Activated T-helper 17 cell treated with anti-CD3 and anti-CD28 coated beads, Interleukin-2, amount 50 U/mL, for 72 hours (primary cell): Measurements from ENCODE around the gene A3GALT2. TPM values are rescaled to one million over a fixed set of nuclear protein-coding genes. Genes with fewer than 3 reads are reported as not detected.

ENCODE experiments used
- ATAC-seq: fragments of 150-1000 bp; cut with Tn5 transposase; replicated peaks from 2 replicates; pipeline ENCODE4 v1.10.0; 2021; ENCODE audit warnings: mild to moderate bottlenecking, moderate library complexity
- H3K27ac Mint-ChIP-seq: one replicate; pipeline ENCODE4 v1.8.0; 2022; ENCODE audit warnings: mixed read lengths
- H3K27me3 Mint-ChIP-seq: one replicate; pipeline ENCODE4 v1.8.0; 2022; ENCODE audit warnings: mixed read lengths
- H3K36me3 Mint-ChIP-seq: one replicate; pipeline ENCODE4 v1.8.0; 2022; ENCODE audit warnings: low read depth, mild to moderate bottlenecking, mixed read lengths
- H3K4me1 Mint-ChIP-seq: one replicate; pipeline ENCODE4 v1.8.0; 2022; ENCODE audit warnings: mixed read lengths
- H3K4me3 Mint-ChIP-seq: one replicate; pipeline ENCODE4 v1.8.0; 2022; ENCODE audit warnings: mild to moderate bottlenecking, mixed read lengths
- H3K9me3 Mint-ChIP-seq: one replicate; pipeline ENCODE4 v1.8.0; 2022; ENCODE audit warnings: mixed read lengths
- total RNA-seq, 2 donors: library from RNA; stranded (reverse); gene quantifications; one replicate each; pipeline ENCODE4 v1.2.3, GENCODE V29; 2022

Gene A3GALT2
- not detected for total RNA-seq

GRCh38 chr1:33320619-33321165 lies at the start of gene A3GALT2:
TSS of gene A3GALT2 (minus strand) at chr1:33321098. CDS start at chr1:33321098, 0 bp downstream.
- Mint-ChIP-seq H3K27ac (no peak within 1 kb of the TSS), H3K36me3 (peaks cover 19% of the 10 kb centered on the region), H3K4me3 (no peak within 1 kb of the TSS), H3K27me3 (no peaks in the 10 kb centered on the region), H3K4me1 (no peaks in the 10 kb centered on the region), H3K9me3 (no peaks in the 10 kb centered on the region)
- no peak for ATAC-seq

- H3K27me3 Mint-ChIP-seq = peaks cover 3% of the 10 kb centered on the region
Measured at GRCh38 chr1:33370301-33370700, 49.4 kb upstream of the A3GALT2 start.

GRCh38 chr1:33369764-33370163 lies 48.9 kb upstream of the A3GALT2 start:
- Mint-ChIP-seq H3K4me3 (no peak overlapping the region), H3K4me1 (no peaks in the 10 kb centered on the region), H3K9me3 (no peaks in the 10 kb centered on the region), H3K27ac (no peak overlapping the region), H3K27me3 (peaks cover 3% of the 10 kb centered on the region), H3K36me3 (no peaks in the 10 kb centered on the region)
- no peak for ATAC-seq

More at GRCh38 chr1:33370301-33370700, 49.4 kb upstream of the A3GALT2 start:
- no peak for ATAC-seq
- H3K4me1 Mint-ChIP-seq = no peaks in the 10 kb centered on the region
- no peaks in the 10 kb centered on the region for H3K9me3 Mint-ChIP-seq
- no peak overlapping the region for H3K27ac Mint-ChIP-seq
- no peak overlapping the region for H3K4me3 Mint-ChIP-seq
- no peaks in the 10 kb centered on the region for H3K36me3 Mint-ChIP-seq

GRCh38 chr1:33369081-33369480 lies 48.2 kb upstream of the A3GALT2 start:
- no peaks in the 10 kb centered on the region for H3K36me3 Mint-ChIP-seq
- H3K27ac Mint-ChIP-seq = no peak overlapping the region
- H3K27me3 Mint-ChIP-seq = peaks cover 3% of the 10 kb centered on the region

GRCh38 chr1:33368431-33368830 lies 47.5 kb upstream of the A3GALT2 start:
- ATAC-seq = no peak
- no peak overlapping the region for H3K27ac Mint-ChIP-seq
- H3K9me3 Mint-ChIP-seq = no peaks in the 10 kb centered on the region
- peaks cover 3% of the 10 kb centered on the region for H3K27me3 Mint-ChIP-seq
- no peaks in the 10 kb centered on the region for H3K36me3 Mint-ChIP-seq
- H3K4me3 Mint-ChIP-seq = no peak overlapping the region
- no peaks in the 10 kb centered on the region for H3K4me1 Mint-ChIP-seq

More at GRCh38 chr1:33369081-33369480, 48.2 kb upstream of the A3GALT2 start:
- no peaks in the 10 kb centered on the region for H3K9me3 Mint-ChIP-seq
- no peak overlapping the region for H3K4me3 Mint-ChIP-seq
- H3K4me1 Mint-ChIP-seq = no peaks in the 10 kb centered on the region
- no peak for ATAC-seq

- no peaks in the 10 kb centered on the region for H3K9me3 Mint-ChIP-seq
Measured at GRCh38 chr1:33367485-33368405, 46.8 kb upstream of the A3GALT2 start.

GRCh38 chr1:33366762-33367484 lies 46.0 kb upstream of the A3GALT2 start:
- Mint-ChIP-seq H3K4me3 (no peak overlapping the region), H3K4me1 (no peaks in the 10 kb centered on the region), H3K36me3 (no peaks in the 10 kb centered on the region), H3K27ac (no peak overlapping the region), H3K27me3 (peaks cover 3% of the 10 kb centered on the region), H3K9me3 (no peaks in the 10 kb centered on the region)
- no peak for ATAC-seq

More at GRCh38 chr1:33367485-33368405, 46.8 kb upstream of the A3GALT2 start:
- ATAC-seq = peak; percentile 93
- H3K27me3 Mint-ChIP-seq = peaks cover 3% of the 10 kb centered on the region
- no peak overlapping the region for H3K4me3 Mint-ChIP-seq
- no peaks in the 10 kb centered on the region for H3K4me1 Mint-ChIP-seq
- H3K36me3 Mint-ChIP-seq = no peaks in the 10 kb centered on the region
- H3K27ac Mint-ChIP-seq = no peak overlapping the region

GRCh38 chr1:33365560-33365997 lies 44.7 kb upstream of the A3GALT2 start:
- no peaks in the 10 kb centered on the region for H3K9me3 Mint-ChIP-seq
- peaks cover 3% of the 10 kb centered on the region for H3K27me3 Mint-ChIP-seq
- no peak for ATAC-seq
- no peak overlapping the region for H3K4me3 Mint-ChIP-seq
- H3K36me3 Mint-ChIP-seq = no peaks in the 10 kb centered on the region
- peaks cover 5% of the 10 kb centered on the region for H3K4me1 Mint-ChIP-seq
- H3K27ac Mint-ChIP-seq = no peak overlapping the region

- Mint-ChIP-seq H3K4me1 (peaks cover 5% of the 10 kb centered on the region), H3K4me3 (no peak overlapping the region), H3K27ac (no peak overlapping the region), H3K9me3 (no peaks in the 10 kb centered on the region), H3K27me3 (peaks cover 3% of the 10 kb centered on the region), H3K36me3 (no peaks in the 10 kb centered on the region)
- ATAC-seq = no peak
Measured at GRCh38 chr1:33364565-33364918, 43.6 kb upstream of the A3GALT2 start.

- no peak overlapping the region for H3K4me3 Mint-ChIP-seq
- no peaks in the 10 kb centered on the region for H3K36me3 Mint-ChIP-seq
- H3K9me3 Mint-ChIP-seq = no peaks in the 10 kb centered on the region
- peaks cover 5% of the 10 kb centered on the region for H3K4me1 Mint-ChIP-seq
- ATAC-seq = no peak
- no peaks in the 10 kb centered on the region for H3K27me3 Mint-ChIP-seq
- H3K27ac Mint-ChIP-seq = no peak overlapping the region
Measured at GRCh38 chr1:33363470-33363861, 42.6 kb upstream of the A3GALT2 start.

GRCh38 chr1:33363021-33363420 lies 42.1 kb upstream of the A3GALT2 start:
- H3K9me3 Mint-ChIP-seq = no peaks in the 10 kb centered on the region
- H3K4me1 Mint-ChIP-seq = peaks cover 5% of the 10 kb centered on the region
- H3K27ac Mint-ChIP-seq = no peak overlapping the region
- no peak for ATAC-seq
- H3K4me3 Mint-ChIP-seq = no peak overlapping the region
- no peaks in the 10 kb centered on the region for H3K36me3 Mint-ChIP-seq
- no peaks in the 10 kb centered on the region for H3K27me3 Mint-ChIP-seq

GRCh38 chr1:33361532-33362235 lies 40.8 kb upstream of the A3GALT2 start:
- Mint-ChIP-seq H3K27me3 (no peaks in the 10 kb centered on the region), H3K9me3 (no peaks in the 10 kb centered on the region), H3K36me3 (no peaks in the 10 kb centered on the region), H3K4me1 (peaks cover 5% of the 10 kb centered on the region), H3K27ac (no peak overlapping the region), H3K4me3 (no peak overlapping the region)
- ATAC-seq = no peak

- no peak overlapping the region for H3K4me3 Mint-ChIP-seq
- peaks cover 5% of the 10 kb centered on the region for H3K4me1 Mint-ChIP-seq
- no peaks in the 10 kb centered on the region for H3K27me3 Mint-ChIP-seq
- H3K9me3 Mint-ChIP-seq = no peaks in the 10 kb centered on the region
- no peak for ATAC-seq
- H3K27ac Mint-ChIP-seq = no peak overlapping the region
- H3K36me3 Mint-ChIP-seq = no peaks in the 10 kb centered on the region
Measured at GRCh38 chr1:33360367-33360766, 39.5 kb upstream of the A3GALT2 start.

GRCh38 chr1:33359931-33360330 lies 39.0 kb upstream of the A3GALT2 start:
- Mint-ChIP-seq H3K4me1 (peaks cover 5% of the 10 kb centered on the region), H3K4me3 (no peak overlapping the region), H3K27me3 (no peaks in the 10 kb centered on the region), H3K36me3 (no peaks in the 10 kb centered on the region), H3K9me3 (no peaks in the 10 kb centered on the region), H3K27ac (no peak overlapping the region)
- ATAC-seq = no peak
